Suprapubic skin (tissue), 4 donors: Measurements from ENCODE around the gene AGTPBP1.

Source experiments
- CTCF ChIP-seq, 2 donors: fragments of 200-600 bp in 1 of 2; fragments of 450-650 bp in 1 of 2; sonication (generic) in 1 of 2; IDR thresholded peaks; one replicate each; pipeline ENCODE4 v1.5.1; 2016 to 2019; ENCODE audit warnings: antibody characterized with exemption in 2 of 2, mild to moderate bottlenecking in 1 of 2, moderate library complexity in 1 of 2
- EP300 ChIP-seq: sonication (generic); formaldehyde crosslinking; IDR thresholded peaks from one replicate; pipeline ENCODE4 v1.6.1; 2017; ENCODE audit warnings: antibody characterized with exemption
- POLR2A ChIP-seq, 2 donors: fragments of 450-650 bp; IDR thresholded peaks; one replicate each; pipeline ENCODE4 v1.6.1; 2017; ENCODE audit warnings: antibody characterized with exemption in 2 of 2, mild to moderate bottlenecking in 2 of 2, moderate library complexity in 2 of 2
- POLR2AphosphoS5 ChIP-seq, 3 donors: sonication (generic); formaldehyde crosslinking; IDR thresholded peaks; one replicate each; pipeline ENCODE4 v1.6.1; 2017; ENCODE audit warnings: antibody characterized with exemption in 3 of 3

GRCh38 chr9:85600675-85601263, 141.0 kb downstream of the AGTPBP1 start:
- TF ChIP-seq POLR2A (IDR thresholded peaks at IDR 0.05) (no peak), CTCF (IDR thresholded peaks at IDR 0.05) (no peak), POLR2AphosphoS5 (IDR thresholded peaks at IDR 0.05) (no peak), EP300 (no peak)
